Measurements from ENCODE around the gene BAZ1B. TPM values are rescaled to one million over a fixed set of nuclear protein-coding genes. Genes with fewer than 3 reads are reported as not detected.
A peak's percentile ranks its signal among the peaks of the same experiment; 100 is the strongest.

Gene BAZ1B
- total and polyA plus RNA-seq, 9 of the 15 experiments (the other 6 are each of a cell fraction or from before 2014, with no cell fraction given): 15.0 to 134 (median 79.5) TPM

DNA sequence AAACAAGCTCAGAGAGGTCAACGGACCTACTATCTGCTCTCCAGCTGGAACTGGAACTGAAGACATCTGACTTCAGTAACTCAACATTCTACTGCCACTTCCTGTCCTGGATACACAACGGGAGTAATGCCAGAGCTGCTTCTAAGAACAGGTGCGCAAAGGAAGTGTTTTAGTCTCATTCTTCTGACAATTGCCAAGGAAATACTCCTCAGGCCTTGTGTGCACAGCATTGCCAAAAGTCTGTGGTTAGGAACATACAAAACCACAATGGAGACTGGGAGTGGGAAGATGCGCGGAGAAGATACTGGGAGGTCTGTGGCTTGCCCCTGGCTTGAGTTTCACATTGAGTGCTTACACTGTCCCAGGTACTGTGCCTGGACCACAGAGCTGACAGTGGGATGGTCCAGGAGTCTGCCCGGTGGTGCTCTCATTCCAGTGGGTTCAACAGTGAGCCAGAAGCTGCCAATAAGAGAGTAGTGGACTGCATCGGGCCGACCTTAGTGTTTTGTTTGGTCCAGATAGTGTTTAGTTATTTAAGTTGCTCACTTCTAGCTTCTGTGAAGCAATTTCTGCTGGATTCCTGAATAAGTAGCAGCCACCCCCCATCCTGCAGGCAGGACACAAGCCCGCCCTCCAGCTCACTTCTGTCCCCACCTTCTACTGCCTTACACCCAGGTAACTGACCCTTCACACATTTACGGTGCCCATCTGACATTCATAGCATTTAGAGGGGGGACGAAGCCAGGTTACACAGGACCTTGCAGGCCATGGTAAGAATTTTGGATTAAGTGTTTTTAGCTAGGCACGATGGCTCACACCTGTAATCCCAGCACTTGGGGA is 46.0 kb upstream of the BAZ1B start (continued):
- TF ChIP-seq, protein P1, sequence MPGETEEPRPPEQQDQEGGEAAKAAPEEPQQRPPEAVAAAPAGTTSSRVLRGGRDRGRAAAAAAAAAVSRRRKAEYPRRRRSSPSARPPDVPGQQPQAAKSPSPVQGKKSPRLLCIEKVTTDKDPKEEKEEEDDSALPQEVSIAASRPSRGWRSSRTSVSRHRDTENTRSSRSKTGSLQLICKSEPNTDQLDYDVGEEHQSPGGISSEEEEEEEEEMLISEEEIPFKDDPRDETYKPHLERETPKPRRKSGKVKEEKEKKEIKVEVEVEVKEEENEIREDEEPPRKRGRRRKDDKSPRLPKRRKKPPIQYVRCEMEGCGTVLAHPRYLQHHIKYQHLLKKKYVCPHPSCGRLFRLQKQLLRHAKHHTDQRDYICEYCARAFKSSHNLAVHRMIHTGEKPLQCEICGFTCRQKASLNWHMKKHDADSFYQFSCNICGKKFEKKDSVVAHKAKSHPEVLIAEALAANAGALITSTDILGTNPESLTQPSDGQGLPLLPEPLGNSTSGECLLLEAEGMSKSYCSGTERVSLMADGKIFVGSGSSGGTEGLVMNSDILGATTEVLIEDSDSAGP (CRISPR knock-in tag; IDR thresholded peaks at IDR 0.05): no peak
- TF ChIP-seq SPI1 (IDR thresholded peaks at IDR 0.05; ENCODE audit: borderline replicate concordance, low read depth, low read length) (0 out of 2 replicates have a peak, but pooled peaks have one; percentile 1), KLF16 (IDR thresholded peaks at IDR 0.05) (no peak), CC2D1A (IDR thresholded peaks at IDR 0.05) (no peak), XRCC4 (IDR thresholded peaks at IDR 0.05; ENCODE audit: extremely low read depth, insufficient read depth, insufficient read length) (no peak), ETV1 (tag; conservative IDR thresholded peaks at IDR 0.05; ENCODE audit: low read depth) (0 out of 2 replicates have a peak, but pooled peaks have one; percentile 5), RHOXF2B (CRISPR knock-in tag; conservative IDR thresholded peaks at IDR 0.05) (0 out of 2 replicates have a peak, but pooled peaks have one; percentile 2), PML (IDR thresholded peaks at IDR 0.05; ENCODE audit: low read length) (peak; percentile 47; the same call in 1 of the 2 replicates), ZNF354B (CRISPR knock-in tag; IDR thresholded peaks at IDR 0.05) (no peak), THRAP3 (IDR thresholded peaks at IDR 0.05; ENCODE audit: borderline replicate concordance) (no peak), ZNF589 (CRISPR knock-in tag; IDR thresholded peaks at IDR 0.05; ENCODE audit: low read depth) (no peak), HIVEP1 (CRISPR knock-in tag; IDR thresholded peaks at IDR 0.05) (no peak), CBX5 (IDR thresholded peaks at IDR 0.05; ENCODE audit: borderline replicate concordance, low read depth) (no peak), ESRRA (IDR thresholded peaks at IDR 0.05; ENCODE audit: borderline replicate concordance, low read depth) (peak; percentile 92; the same call in 1 of the 2 replicates), SUPT5H (IDR thresholded peaks at IDR 0.05) (peak; percentile 31; the same call in 1 of the 2 replicates), ARID2 (IDR thresholded peaks at IDR 0.05) (no peak), MYC (IDR thresholded peaks at IDR 0.05; ENCODE audit: low read depth, low read length) (no peak), MYC (CRISPR knock-in tag; IDR thresholded peaks at IDR 0.05; ENCODE audit: borderline replicate concordance, low read depth) (no peak), ATF1 (CRISPR knock-in tag; IDR thresholded peaks at IDR 0.05) (no peak), ATF1 (tag; IDR thresholded peaks at IDR 0.05) (no peak), GATAD2A (IDR thresholded peaks at IDR 0.05) (no peak)
- TF ChIP-seq, protein P2, sequence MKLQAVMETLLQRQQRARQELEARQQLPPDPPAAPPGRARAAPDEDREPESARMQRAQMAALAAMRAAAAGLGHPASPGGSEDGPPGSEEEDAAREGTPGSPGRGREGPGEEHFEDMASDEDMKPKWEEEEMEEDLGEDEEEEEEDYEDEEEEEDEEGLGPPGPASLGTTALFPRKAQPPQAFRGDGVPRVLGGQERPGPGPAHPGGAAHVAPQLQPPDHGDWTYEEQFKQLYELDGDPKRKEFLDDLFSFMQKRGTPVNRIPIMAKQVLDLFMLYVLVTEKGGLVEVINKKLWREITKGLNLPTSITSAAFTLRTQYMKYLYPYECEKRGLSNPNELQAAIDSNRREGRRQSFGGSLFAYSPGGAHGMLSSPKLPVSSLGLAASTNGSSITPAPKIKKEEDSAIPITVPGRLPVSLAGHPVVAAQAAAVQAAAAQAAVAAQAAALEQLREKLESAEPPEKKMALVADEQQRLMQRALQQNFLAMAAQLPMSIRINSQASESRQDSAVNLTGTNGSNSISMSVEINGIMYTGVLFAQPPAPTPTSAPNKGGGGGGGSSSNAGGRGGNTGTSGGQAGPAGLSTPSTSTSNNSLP (IDR thresholded peaks at IDR 0.05; ENCODE audit: borderline replicate concordance, low read depth, low read length): no peak
- TF ChIP-seq, protein P3, sequence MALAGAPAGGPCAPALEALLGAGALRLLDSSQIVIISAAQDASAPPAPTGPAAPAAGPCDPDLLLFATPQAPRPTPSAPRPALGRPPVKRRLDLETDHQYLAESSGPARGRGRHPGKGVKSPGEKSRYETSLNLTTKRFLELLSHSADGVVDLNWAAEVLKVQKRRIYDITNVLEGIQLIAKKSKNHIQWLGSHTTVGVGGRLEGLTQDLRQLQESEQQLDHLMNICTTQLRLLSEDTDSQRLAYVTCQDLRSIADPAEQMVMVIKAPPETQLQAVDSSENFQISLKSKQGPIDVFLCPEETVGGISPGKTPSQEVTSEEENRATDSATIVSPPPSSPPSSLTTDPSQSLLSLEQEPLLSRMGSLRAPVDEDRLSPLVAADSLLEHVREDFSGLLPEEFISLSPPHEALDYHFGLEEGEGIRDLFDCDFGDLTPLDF (CRISPR knock-in tag; IDR thresholded peaks at IDR 0.05): no peak
- TF ChIP-seq, protein P4, sequence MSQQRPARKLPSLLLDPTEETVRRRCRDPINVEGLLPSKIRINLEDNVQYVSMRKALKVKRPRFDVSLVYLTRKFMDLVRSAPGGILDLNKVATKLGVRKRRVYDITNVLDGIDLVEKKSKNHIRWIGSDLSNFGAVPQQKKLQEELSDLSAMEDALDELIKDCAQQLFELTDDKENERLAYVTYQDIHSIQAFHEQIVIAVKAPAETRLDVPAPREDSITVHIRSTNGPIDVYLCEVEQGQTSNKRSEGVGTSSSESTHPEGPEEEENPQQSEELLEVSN (IDR thresholded peaks at IDR 0.05; ENCODE audit: borderline replicate concordance in 1 of 2, extremely low read depth in 1 of 2, insufficient read depth in 1 of 2, insufficient read length in 1 of 2, low read depth in 1 of 2, low read length in 1 of 2, poor library complexity in 1 of 2, severe bottlenecking in 1 of 2): no peak
